Upper lobe of left lung (tissue), 4 donors: ENCODE measurements around the gene SQSTM1.
A peak's percentile ranks its signal among the peaks of the same experiment; 100 is the strongest.

Source experiments
- CTCF ChIP-seq, 6 experiments: fragments of 450-650 bp in 4 of 6; fragments of 200-600 bp in 2 of 6; sonication (generic) in 2 of 6; IDR thresholded peaks; one replicate each; pipeline ENCODE4 v1.5.1; 2016 to 2019; ENCODE audit warnings: antibody characterized with exemption in 6 of 6
- EP300 ChIP-seq, 4 donors: sonication (generic); formaldehyde crosslinking; IDR thresholded peaks; one replicate each; pipeline ENCODE4 v1.5.1; 2017; ENCODE audit warnings: antibody characterized with exemption in 4 of 4, control low read depth in 2 of 4
- POLR2AphosphoS5 ChIP-seq, 2 donors: sonication (generic); formaldehyde crosslinking; IDR thresholded peaks; one replicate each; pipeline ENCODE4 v1.5.1; 2017; ENCODE audit warnings: antibody characterized with exemption in 2 of 2

DNA sequence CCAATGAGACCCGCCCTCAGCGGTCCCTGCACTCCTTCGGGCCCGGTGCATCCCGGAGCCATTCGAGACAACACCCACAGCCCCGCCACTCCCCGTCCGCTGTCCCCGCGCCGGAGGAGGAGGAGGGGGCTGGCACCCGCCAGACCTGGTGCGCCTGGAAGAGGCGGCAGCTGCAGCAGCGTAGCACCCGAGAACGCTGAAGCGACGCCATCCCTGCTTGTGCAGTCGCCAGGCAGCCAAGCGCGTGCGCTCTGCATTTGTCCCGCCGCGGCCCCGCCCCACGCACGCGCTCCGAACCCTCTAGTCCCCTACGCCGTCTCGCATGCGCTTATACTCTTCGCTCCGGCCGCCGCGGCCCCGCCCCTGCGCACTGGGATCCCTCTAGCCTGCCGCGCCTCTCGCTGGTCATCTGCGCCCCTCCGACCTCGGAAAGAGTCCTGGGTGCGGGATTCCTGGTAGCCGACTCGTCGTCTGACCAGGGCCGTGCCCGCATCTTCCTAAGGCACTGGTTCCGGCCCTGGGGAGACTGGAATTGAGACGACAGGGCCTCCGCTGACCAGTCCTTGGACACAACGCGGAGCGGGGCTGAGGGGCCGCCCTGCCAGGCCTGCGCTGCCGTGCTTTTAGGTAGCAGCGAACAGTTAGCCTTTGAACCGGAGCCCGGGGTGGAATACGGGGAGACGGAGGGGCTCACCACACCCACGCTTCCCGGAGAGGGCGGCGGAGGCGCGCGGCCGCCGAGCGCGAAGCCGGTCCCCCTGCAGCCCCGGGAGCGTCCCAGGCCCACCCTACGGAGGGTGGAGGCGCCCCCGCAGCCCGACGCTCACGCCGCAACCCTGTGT lies 38.1 kb downstream of the SQSTM1 start, which contains the start of gene MRNIP:
- TF ChIP-seq POLR2AphosphoS5 (IDR thresholded peaks at IDR 0.05) = peak; percentile 44 to 81
- peak in 3 of 6 experiments; percentile 9 to 65 (median 31) for TF ChIP-seq CTCF (IDR thresholded peaks at IDR 0.05)
- peak in 1 of 4 donors; percentile 8 for TF ChIP-seq EP300 (IDR thresholded peaks at IDR 0.05)
